Measurements from ENCODE around the gene CATSPERD.

CATSPERD gene, protein sequence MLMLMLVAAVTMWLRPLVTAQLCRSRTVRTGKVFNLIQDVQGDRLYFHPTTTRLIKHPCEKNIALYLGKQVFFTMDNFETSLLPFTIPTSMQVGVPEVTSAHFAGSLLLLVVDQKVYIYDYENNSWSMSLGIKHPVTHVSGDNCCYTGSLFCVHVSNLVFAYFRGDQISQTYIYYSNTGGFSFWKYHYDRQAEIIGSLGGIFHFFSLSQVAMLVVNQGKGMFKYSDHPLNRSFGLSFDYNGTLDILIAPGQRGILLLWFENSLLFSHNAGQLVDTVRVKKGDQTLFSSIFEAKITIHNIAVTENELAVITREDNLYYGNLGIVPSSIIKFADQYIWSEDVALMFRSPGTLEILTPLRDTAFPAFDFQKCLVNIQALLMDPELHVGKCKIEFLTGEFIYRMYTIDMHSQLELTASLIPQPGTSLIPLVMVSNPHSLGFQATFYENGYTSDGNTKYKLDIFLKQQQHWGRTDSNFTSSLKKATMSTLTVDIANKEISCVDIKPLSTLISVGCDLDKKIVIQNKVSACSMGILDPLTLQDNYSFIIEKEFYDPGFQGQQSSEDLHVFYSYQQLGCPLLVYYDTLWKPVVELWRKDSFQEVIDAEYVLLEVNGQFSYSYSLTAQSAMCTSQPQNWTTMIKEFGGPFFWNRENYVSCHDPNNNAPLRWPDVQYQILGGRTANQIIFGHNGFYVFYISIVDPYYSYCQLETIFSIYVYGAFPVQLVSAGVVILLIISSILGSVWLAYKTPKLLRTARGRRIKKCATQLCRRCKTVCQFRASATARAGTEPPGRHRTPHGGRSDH

DNA sequence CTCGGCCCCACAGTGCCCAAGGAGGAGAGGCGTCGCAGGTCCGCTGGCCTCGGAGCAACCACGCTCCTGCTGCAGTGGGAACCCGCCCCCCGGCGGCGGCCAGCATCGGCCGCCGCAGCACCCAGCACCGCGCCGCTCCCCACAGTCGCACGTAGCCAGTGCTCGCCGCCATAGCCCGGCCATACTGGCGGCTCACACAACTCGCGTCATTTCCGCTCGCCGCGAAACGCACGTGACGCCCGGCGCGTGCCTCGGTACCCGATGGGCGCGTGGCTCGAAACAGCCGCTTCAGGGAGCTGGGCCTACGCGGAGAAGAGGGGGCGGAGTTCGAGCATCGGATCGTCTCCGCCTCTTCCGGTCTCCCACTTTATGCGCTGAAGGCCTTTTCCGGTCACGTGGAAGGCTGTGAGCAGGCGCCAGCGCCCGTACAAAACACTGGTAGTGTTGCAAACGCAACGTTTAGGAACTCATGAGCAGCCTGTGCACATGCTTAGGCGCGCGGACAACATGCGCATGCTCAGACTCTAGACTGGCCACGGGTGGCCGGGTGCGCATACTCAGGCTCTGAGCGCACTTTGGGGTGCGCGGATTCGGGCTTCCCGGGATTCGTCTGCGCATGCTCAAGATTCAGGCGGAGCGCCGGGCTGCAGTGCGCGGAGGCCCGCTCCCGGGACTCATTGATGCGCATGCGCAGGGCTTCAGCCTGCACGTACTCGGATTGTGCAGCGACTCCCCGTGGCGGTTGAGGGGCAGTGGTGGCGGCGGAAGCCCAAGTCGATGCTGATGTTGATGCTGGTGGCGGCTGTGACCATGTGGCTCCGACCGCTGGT is at the start of gene CATSPERD, which contains the start of gene LONP1:
Gene CATSPERD, plus strand, starts transcription at position 677 of the 830 bp plus-strand sequence. Its CDS starts 101 bp downstream, at position 778.
Gene LONP1, minus strand, starts transcription at position 186 of the 830 bp plus-strand sequence. Its CDS starts 14 bp downstream, at position 172.
- peaks cover 0 to 8% of the 10 kb centered on the region in 2 donors for H3K36me3 ChIP-seq (ENCODE audit: control insufficient read depth in 1 of 2, insufficient read depth in 2 of 2, low read length in 2 of 2)
- H3K9me3 ChIP-seq (ENCODE audit: control insufficient read depth in 1 of 2, low read length in 2 of 2) = no peaks in the 10 kb centered on the region
- H3K27ac ChIP-seq (ENCODE audit: low read length) = peak within 1 kb of the TSS; percentile 80
- H3K4me1 ChIP-seq (ENCODE audit: control insufficient read depth in 1 of 2, insufficient read depth in 2 of 2, low read length in 2 of 2) = peaks cover 8 to 19% of the 10 kb centered on the region in 2 donors
- peak within 1 kb of the TSS; percentile 95 to 98 for H3K4me3 ChIP-seq (ENCODE audit: low read depth in 1 of 2, low read length in 2 of 2)
- no peaks in the 10 kb centered on the region for H3K27me3 ChIP-seq (ENCODE audit: low read depth, low read length)

DNA sequence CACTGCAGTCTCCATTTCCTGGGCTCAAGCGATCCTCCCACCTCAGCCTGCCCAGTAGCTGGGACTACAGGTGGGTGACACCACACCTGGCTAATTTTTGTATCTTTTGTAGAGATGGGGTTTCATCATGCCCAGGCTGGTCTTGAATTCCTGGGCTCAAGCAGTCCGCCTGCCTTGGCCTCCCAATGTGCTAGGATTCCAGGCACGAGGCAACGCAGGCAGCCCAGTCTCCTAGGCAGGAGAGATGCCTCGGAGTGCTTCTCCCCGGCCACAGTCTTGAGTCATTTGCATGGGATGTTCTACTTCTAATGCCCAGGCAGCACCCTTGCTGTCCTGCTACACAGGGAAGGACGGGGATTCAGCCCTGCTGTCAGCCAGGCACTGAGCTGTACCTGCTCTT is 48.8 kb upstream of the CATSPERD start:
- H3K4me1 ChIP-seq (ENCODE audit: control insufficient read depth in 1 of 2, insufficient read depth in 2 of 2, low read length in 2 of 2) = no peaks in the 10 kb centered on the region
- H3K27ac ChIP-seq (ENCODE audit: low read length) = no peak overlapping the region
- H3K27me3 ChIP-seq (ENCODE audit: low read depth, low read length) = no peaks in the 10 kb centered on the region
- H3K9me3 ChIP-seq (ENCODE audit: control insufficient read depth in 1 of 2, low read length in 2 of 2) = no peaks in the 10 kb centered on the region
- peaks cover 12 to 30% of the 10 kb centered on the region in 2 donors for H3K36me3 ChIP-seq (ENCODE audit: control insufficient read depth in 1 of 2, insufficient read depth in 2 of 2, low read length in 2 of 2)
- H3K4me3 ChIP-seq (ENCODE audit: low read depth in 1 of 2, low read length in 2 of 2) = no peak overlapping the region

- Histone ChIP-seq H3K27ac (ENCODE audit: low read length) (no peak overlapping the region), H3K27me3 (ENCODE audit: low read depth, low read length) (no peaks in the 10 kb centered on the region), H3K4me1 (ENCODE audit: control insufficient read depth in 1 of 2, insufficient read depth in 2 of 2, low read length in 2 of 2) (no peaks in the 10 kb centered on the region), H3K36me3 (ENCODE audit: control insufficient read depth in 1 of 2, insufficient read depth in 2 of 2, low read length in 2 of 2) (peaks cover 1 to 18% of the 10 kb centered on the region in 2 donors), H3K4me3 (ENCODE audit: low read depth in 1 of 2, low read length in 2 of 2) (no peak overlapping the region), H3K9me3 (ENCODE audit: control insufficient read depth in 1 of 2, low read length in 2 of 2) (no peaks in the 10 kb centered on the region)
Observed at GRCh38 chr19:5672708-5673459, 47.6 kb upstream of the CATSPERD start.

DNA sequence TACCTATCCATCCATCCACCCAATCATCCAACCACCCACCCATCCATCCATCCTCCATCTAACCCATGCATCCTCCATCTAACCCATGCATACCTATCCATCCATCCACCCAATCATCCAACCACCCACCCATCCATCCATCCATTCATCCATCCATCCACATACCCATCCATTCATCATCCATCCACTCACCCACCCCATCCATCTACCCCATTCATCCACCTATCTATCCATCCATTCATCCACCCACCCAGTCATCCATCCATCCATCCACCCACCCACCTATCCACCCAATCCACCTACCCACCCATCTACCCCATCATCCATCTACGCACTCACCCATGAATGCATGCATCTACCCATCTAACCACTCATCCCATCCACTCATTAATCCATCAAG is 46.7 kb upstream of the CATSPERD start:
- Histone ChIP-seq H3K4me1 (ENCODE audit: control insufficient read depth in 1 of 2, insufficient read depth in 2 of 2, low read length in 2 of 2) (no peaks in the 10 kb centered on the region), H3K4me3 (ENCODE audit: low read depth in 1 of 2, low read length in 2 of 2) (no peak overlapping the region), H3K36me3 (ENCODE audit: control insufficient read depth in 1 of 2, insufficient read depth in 2 of 2, low read length in 2 of 2) (peaks cover 0 to 12% of the 10 kb centered on the region in 2 donors), H3K27me3 (ENCODE audit: low read depth, low read length) (no peaks in the 10 kb centered on the region), H3K9me3 (ENCODE audit: control insufficient read depth in 1 of 2, low read length in 2 of 2) (no peaks in the 10 kb centered on the region), H3K27ac (ENCODE audit: low read length) (no peak overlapping the region)

DNA sequence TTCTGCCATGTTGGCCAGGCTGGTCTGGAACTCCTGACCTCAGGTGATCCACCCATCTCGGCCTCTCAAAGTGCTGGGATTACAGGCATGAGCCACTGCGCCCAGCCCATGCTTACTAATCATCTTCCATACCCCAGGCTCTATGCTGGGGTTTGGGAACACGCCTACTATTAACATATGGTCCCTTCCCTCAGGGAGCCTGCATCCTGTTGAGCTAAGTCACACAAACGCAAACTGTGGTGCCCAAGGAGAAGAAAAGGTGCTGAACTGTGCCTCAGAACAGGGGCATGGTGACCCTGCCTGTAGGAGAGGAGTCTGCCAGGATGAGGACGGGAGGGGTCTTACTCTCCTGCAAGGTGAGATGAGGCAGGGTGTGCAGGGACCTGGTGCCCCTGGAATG is 45.7 kb upstream of the CATSPERD start:
- Histone ChIP-seq H3K4me1 (ENCODE audit: control insufficient read depth in 1 of 2, insufficient read depth in 2 of 2, low read length in 2 of 2) (peaks cover 6 to 9% of the 10 kb centered on the region in 2 donors), H3K4me3 (ENCODE audit: low read depth in 1 of 2, low read length in 2 of 2) (no peak overlapping the region), H3K27ac (ENCODE audit: low read length) (no peak overlapping the region), H3K9me3 (ENCODE audit: control insufficient read depth in 1 of 2, low read length in 2 of 2) (no peaks in the 10 kb centered on the region), H3K36me3 (ENCODE audit: control insufficient read depth in 1 of 2, insufficient read depth in 2 of 2, low read length in 2 of 2) (peaks cover 0 to 3% of the 10 kb centered on the region in 2 donors), H3K27me3 (ENCODE audit: low read depth, low read length) (no peaks in the 10 kb centered on the region)

DNA sequence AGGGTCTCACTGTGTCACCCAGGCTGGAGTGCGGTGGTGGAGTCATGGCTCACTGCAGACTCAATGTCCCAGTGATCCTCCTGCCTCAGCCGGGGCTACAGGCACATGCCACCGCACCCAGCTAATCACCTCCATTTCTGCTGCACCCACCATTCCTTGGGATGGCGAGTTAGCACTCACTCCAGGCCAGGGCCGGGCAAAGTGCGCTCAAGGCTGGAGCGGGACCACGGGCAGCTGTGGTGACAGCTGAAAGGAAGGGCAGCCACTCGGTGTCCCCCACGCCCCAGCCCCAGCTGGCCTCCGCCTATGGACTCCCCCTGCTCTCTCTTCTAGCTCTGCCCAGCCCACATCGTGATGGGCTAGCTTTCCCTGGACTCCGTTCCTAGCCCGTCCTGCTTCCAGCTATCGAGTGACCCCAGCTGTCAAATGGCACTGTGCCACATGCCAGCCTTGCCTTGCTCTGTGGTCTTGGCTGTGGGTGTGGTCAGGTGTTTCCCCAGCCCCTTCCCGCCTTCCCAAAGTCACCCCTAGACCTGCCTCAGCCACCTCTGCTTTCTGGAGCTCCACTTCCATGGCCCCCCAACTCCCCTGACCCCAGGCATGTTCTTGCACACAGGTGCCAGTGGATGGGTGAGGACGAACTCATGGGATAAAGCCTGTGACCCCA is 44.2 kb upstream of the CATSPERD start:
- peaks cover 6 to 14% of the 10 kb centered on the region in 2 donors for H3K4me1 ChIP-seq (ENCODE audit: control insufficient read depth in 1 of 2, insufficient read depth in 2 of 2, low read length in 2 of 2)
- no peaks in the 10 kb centered on the region for H3K27me3 ChIP-seq (ENCODE audit: low read depth, low read length)
- no peaks in the 10 kb centered on the region for H3K36me3 ChIP-seq (ENCODE audit: control insufficient read depth in 1 of 2, insufficient read depth in 2 of 2, low read length in 2 of 2)
- H3K4me3 ChIP-seq (ENCODE audit: low read depth in 1 of 2, low read length in 2 of 2) = no peak overlapping the region
- no peak overlapping the region for H3K27ac ChIP-seq (ENCODE audit: low read length)
- no peaks in the 10 kb centered on the region for H3K9me3 ChIP-seq (ENCODE audit: control insufficient read depth in 1 of 2, low read length in 2 of 2)

- Histone ChIP-seq H3K27ac (ENCODE audit: low read length) (no peak overlapping the region), H3K4me3 (ENCODE audit: low read depth in 1 of 2, low read length in 2 of 2) (no peak overlapping the region), H3K4me1 (ENCODE audit: control insufficient read depth in 1 of 2, insufficient read depth in 2 of 2, low read length in 2 of 2) (peaks cover 6 to 19% of the 10 kb centered on the region in 2 donors), H3K9me3 (ENCODE audit: control insufficient read depth in 1 of 2, low read length in 2 of 2) (no peaks in the 10 kb centered on the region), H3K36me3 (ENCODE audit: control insufficient read depth in 1 of 2, insufficient read depth in 2 of 2, low read length in 2 of 2) (no peaks in the 10 kb centered on the region), H3K27me3 (ENCODE audit: low read depth, low read length) (no peaks in the 10 kb centered on the region)
Observed at GRCh38 chr19:5676772-5677105, 43.7 kb upstream of the CATSPERD start.

GRCh38 chr19:5677136-5677535 is 43.3 kb upstream of the CATSPERD start:
- peaks cover 6 to 19% of the 10 kb centered on the region in 2 donors for H3K4me1 ChIP-seq (ENCODE audit: control insufficient read depth in 1 of 2, insufficient read depth in 2 of 2, low read length in 2 of 2)
- no peaks in the 10 kb centered on the region for H3K9me3 ChIP-seq (ENCODE audit: control insufficient read depth in 1 of 2, low read length in 2 of 2)
- H3K36me3 ChIP-seq (ENCODE audit: control insufficient read depth in 1 of 2, insufficient read depth in 2 of 2, low read length in 2 of 2) = no peaks in the 10 kb centered on the region
- no peak overlapping the region for H3K4me3 ChIP-seq (ENCODE audit: low read depth in 1 of 2, low read length in 2 of 2)
- no peak overlapping the region for H3K27ac ChIP-seq (ENCODE audit: low read length)
- H3K27me3 ChIP-seq (ENCODE audit: low read depth, low read length) = no peaks in the 10 kb centered on the region

GRCh38 chr19:5677580-5677979 is 42.9 kb upstream of the CATSPERD start:
- Histone ChIP-seq H3K27ac (ENCODE audit: low read length) (no peak overlapping the region), H3K36me3 (ENCODE audit: control insufficient read depth in 1 of 2, insufficient read depth in 2 of 2, low read length in 2 of 2) (no peaks in the 10 kb centered on the region)

GRCh38 chr19:5678071-5678718 is 42.2 kb upstream of the CATSPERD start:
- Histone ChIP-seq H3K9me3 (ENCODE audit: control insufficient read depth in 1 of 2, low read length in 2 of 2) (no peaks in the 10 kb centered on the region), H3K27ac (ENCODE audit: low read length) (no peak overlapping the region), H3K36me3 (ENCODE audit: control insufficient read depth in 1 of 2, insufficient read depth in 2 of 2, low read length in 2 of 2) (no peaks in the 10 kb centered on the region), H3K27me3 (ENCODE audit: low read depth, low read length) (no peaks in the 10 kb centered on the region), H3K4me1 (ENCODE audit: control insufficient read depth in 1 of 2, insufficient read depth in 2 of 2, low read length in 2 of 2) (peaks cover 6 to 19% of the 10 kb centered on the region in 2 donors), H3K4me3 (ENCODE audit: low read depth in 1 of 2, low read length in 2 of 2) (no peak overlapping the region)

More at GRCh38 chr19:5677580-5677979, 42.9 kb upstream of the CATSPERD start:
- Histone ChIP-seq H3K27me3 (ENCODE audit: low read depth, low read length) (no peaks in the 10 kb centered on the region), H3K4me1 (ENCODE audit: control insufficient read depth in 1 of 2, insufficient read depth in 2 of 2, low read length in 2 of 2) (peaks cover 6 to 19% of the 10 kb centered on the region in 2 donors), H3K9me3 (ENCODE audit: control insufficient read depth in 1 of 2, low read length in 2 of 2) (no peaks in the 10 kb centered on the region), H3K4me3 (ENCODE audit: low read depth in 1 of 2, low read length in 2 of 2) (no peak overlapping the region)
